CD14-positive monocyte (primary cell): ENCODE measurements around the gene CHRNA9. TPM values are rescaled to one million over a fixed set of nuclear protein-coding genes. Genes with fewer than 3 reads are reported as not detected.

Source experiments
- DNase-seq, 3 donors: peaks; one replicate each; pipeline ENCODE4 v3.0.0-alpha.2; 2011 to 2022
- H2AFZ ChIP-seq: 2 replicates; pipeline ENCODE4 v1.6.0; 2012; ENCODE audit warnings: mild to moderate bottlenecking, low read depth, low read length, inconsistent platforms; ENCODE audit not compliant: insufficient read depth, poor library complexity, severe bottlenecking
- H3K27ac ChIP-seq, 2 donors: 1 replicate in 1 of 2; 2 replicates in 1 of 2; pipeline ENCODE4 v1.5.1; 2012 to 2013; ENCODE audit warnings: low read length in 2 of 2, control low read depth in 1 of 2, inconsistent platforms in 1 of 2, low read depth in 1 of 2, mild to moderate bottlenecking in 1 of 2
- H3K27me3 ChIP-seq, 2 donors: one replicate each; pipeline versions ENCODE4 v1.6.0 to v1.6.1; 2011 to 2013; ENCODE audit warnings: low read length in 2 of 2; ENCODE audit not compliant: control insufficient read depth in 2 of 2, insufficient read depth in 2 of 2
- H3K36me3 ChIP-seq, 2 donors: replicated peaks in 1 of 2; 1 replicate in 1 of 2; 2 replicates in 1 of 2; pipeline versions ENCODE4 v1.5.1 to v1.6.1; 2012 to 2013; ENCODE audit warnings: low read length in 2 of 2, control low read depth in 1 of 2, inconsistent platforms in 1 of 2, mild to moderate bottlenecking in 1 of 2; ENCODE audit not compliant: insufficient read depth in 2 of 2, control insufficient read depth in 1 of 2
- H3K4me1 ChIP-seq, 2 donors: 1 replicate in 1 of 2; 2 replicates in 1 of 2; pipeline versions ENCODE4 v1.5.1 to v1.6.1; 2012 to 2013; ENCODE audit warnings: low read length in 2 of 2, control low read depth in 1 of 2, inconsistent platforms in 1 of 2, mild to moderate bottlenecking in 1 of 2, moderate library complexity in 1 of 2; ENCODE audit not compliant: insufficient read depth in 2 of 2, control insufficient read depth in 1 of 2
- H3K4me2 ChIP-seq: replicated peaks from 2 replicates; pipeline ENCODE3; 2012; ENCODE audit warnings: low read length, moderate library complexity, mild to moderate bottlenecking; ENCODE audit not compliant: poor library complexity, severe bottlenecking; ENCODE audit errors: extremely low read depth
- H3K4me3 ChIP-seq, 3 experiments: fragments of 200-600 bp in 1 of 3; sonication (generic) in 1 of 3; replicated peaks in 1 of 3; 1 replicate in 2 of 3; 2 replicates in 1 of 3; pipeline ENCODE4 v1.5.1; 2011 to 2013; ENCODE audit warnings: low read length in 3 of 3, mild to moderate bottlenecking in 3 of 3, control low read depth in 2 of 3, low read depth in 2 of 3, inconsistent platforms in 1 of 3, moderate library complexity in 1 of 3
- H3K79me2 ChIP-seq: 2 replicates; pipeline ENCODE4 v1.6.0; 2012; ENCODE audit warnings: mild to moderate bottlenecking, control low read depth, inconsistent platforms, low read length, moderate library complexity; ENCODE audit not compliant: insufficient read depth
- H3K9ac ChIP-seq: 2 replicates; pipeline ENCODE4 v1.6.0; 2017; ENCODE audit warnings: low read length, mild to moderate bottlenecking; ENCODE audit not compliant: insufficient read depth, poor library complexity, severe bottlenecking
- H3K9me3 ChIP-seq, 2 donors: replicated peaks in 1 of 2; 1 replicate in 1 of 2; 2 replicates in 1 of 2; pipeline versions ENCODE4 v1.5.1 to v1.6.1; 2012 to 2013; ENCODE audit warnings: low read length in 2 of 2, control low read depth in 1 of 2; ENCODE audit not compliant: control insufficient read depth in 1 of 2, insufficient read depth in 1 of 2
- H4K20me1 ChIP-seq: 2 replicates; pipeline ENCODE4 v1.6.0; 2012; ENCODE audit warnings: mild to moderate bottlenecking, low read length, control low read depth, moderate library complexity; ENCODE audit not compliant: insufficient read depth
- H3K27ac Mint-ChIP-seq, 7 donors: one replicate each; pipeline ENCODE4 v1.8.0; 2020; ENCODE audit warnings: mild to moderate bottlenecking in 7 of 7, mixed read lengths in 7 of 7, moderate library complexity in 6 of 7, inconsistent platforms in 2 of 7
- H3K27me3 Mint-ChIP-seq, 3 donors: one replicate each; pipeline ENCODE4 v1.8.0; 2021 to 2022; ENCODE audit warnings: low read depth in 3 of 3, mild to moderate bottlenecking in 3 of 3, mixed read lengths in 3 of 3, moderate library complexity in 3 of 3, inconsistent platforms in 1 of 3
- H3K36me3 Mint-ChIP-seq, 2 donors: one replicate each; pipeline ENCODE4 v1.8.0; 2020; ENCODE audit warnings: mixed read lengths in 2 of 2, inconsistent platforms in 1 of 2, mild to moderate bottlenecking in 1 of 2
- H3K4me1 Mint-ChIP-seq: one replicate; pipeline ENCODE4 v1.8.0; 2020; ENCODE audit warnings: mild to moderate bottlenecking, mixed read lengths
- H3K4me3 Mint-ChIP-seq, 2 donors: one replicate each; pipeline ENCODE4 v1.8.0; 2020; ENCODE audit warnings: mild to moderate bottlenecking in 2 of 2, mixed read lengths in 2 of 2, moderate library complexity in 1 of 2
- H3K9me3 Mint-ChIP-seq, 7 donors: one replicate each; pipeline ENCODE4 v1.8.0; 2020 to 2022; ENCODE audit warnings: mixed read lengths in 7 of 7, mild to moderate bottlenecking in 6 of 7, moderate library complexity in 6 of 7, inconsistent platforms in 2 of 7
- WGBS: methylation state at CpG from one replicate; pipeline ENCODE4 v1.1.5; 2013; ENCODE audit warnings: missing lambda C conversion rate; ENCODE audit not compliant: insufficient coverage; 5-methylcytosine and 5-hydroxymethylcytosine counted together
- intact Hi-C, 2 donors: fragments of 100-400 bp; cut with micrococcal nuclease; formaldehyde crosslinking; loops; one replicate each; pipeline versions ENCODE4 v1.15.0 to v1.15.1; 2023
- polyA plus RNA-seq, 3 donors: library from polyadenylated mRNA; depleted of rRNA in 1 of 3; unstranded in 2 of 3; stranded (reverse) in 1 of 3; fragments of 300-500 nt in 2 of 3; fragments of >200 nt in 1 of 3; fragmentation: Illumina TruSeq in 2 of 3; gene quantifications; 1 replicate in 2 of 3; 2 replicates in 1 of 3; pipeline ENCODE4 v1.2.3, GENCODE V29; 2012 to 2021
- TF ChIP-seq, protein P1 (sequence below): fragments of 200-600 bp; IDR thresholded peaks from one replicate; pipeline ENCODE4 v1.8.0; 2022; ENCODE audit warnings: antibody characterized with exemption, mild to moderate bottlenecking

The CHRNA9 gene
- polyA plus RNA-seq, 3 donors = not detected

- Histone ChIP-seq H3K4me3 (peak overlapping the region in 1 of 3 experiments; percentile 71), H3K27ac (peak overlapping the region; percentile 68 to 89), H3K9ac (peak overlapping the region; percentile 55), H3K36me3 (no peaks in the 10 kb centered on the region), H3K4me2 (peak overlapping the region; percentile 76), H3K79me2 (no peaks in the 10 kb centered on the region), H2AFZ (peak overlapping the region; percentile 48), H3K9me3 (no peaks in the 10 kb centered on the region), H4K20me1 (no peaks in the 10 kb centered on the region), H3K4me1 (peaks cover 54 to 56% of the 10 kb centered on the region in 2 donors), H3K27me3 (no peaks in the 10 kb centered on the region)
- Mint-ChIP-seq H3K4me1 (peaks cover 58% of the 10 kb centered on the region), H3K36me3 (peaks cover 2% of the 10 kb centered on the region in 2 donors), H3K27ac (peak overlapping the region; percentile 88 to 98 (median 97)), H3K9me3 (peaks cover 0 to 6% (median 0%) of the 10 kb centered on the region in 7 donors), H3K4me3 (peak overlapping the region; percentile 75 to 84), H3K27me3 (peaks cover 5 to 18% (median 8%) of the 10 kb centered on the region in 3 donors)
- WGBS = 73% methylated on average over 1 of the region's 3 CpGs
- TF ChIP-seq, protein P1, sequence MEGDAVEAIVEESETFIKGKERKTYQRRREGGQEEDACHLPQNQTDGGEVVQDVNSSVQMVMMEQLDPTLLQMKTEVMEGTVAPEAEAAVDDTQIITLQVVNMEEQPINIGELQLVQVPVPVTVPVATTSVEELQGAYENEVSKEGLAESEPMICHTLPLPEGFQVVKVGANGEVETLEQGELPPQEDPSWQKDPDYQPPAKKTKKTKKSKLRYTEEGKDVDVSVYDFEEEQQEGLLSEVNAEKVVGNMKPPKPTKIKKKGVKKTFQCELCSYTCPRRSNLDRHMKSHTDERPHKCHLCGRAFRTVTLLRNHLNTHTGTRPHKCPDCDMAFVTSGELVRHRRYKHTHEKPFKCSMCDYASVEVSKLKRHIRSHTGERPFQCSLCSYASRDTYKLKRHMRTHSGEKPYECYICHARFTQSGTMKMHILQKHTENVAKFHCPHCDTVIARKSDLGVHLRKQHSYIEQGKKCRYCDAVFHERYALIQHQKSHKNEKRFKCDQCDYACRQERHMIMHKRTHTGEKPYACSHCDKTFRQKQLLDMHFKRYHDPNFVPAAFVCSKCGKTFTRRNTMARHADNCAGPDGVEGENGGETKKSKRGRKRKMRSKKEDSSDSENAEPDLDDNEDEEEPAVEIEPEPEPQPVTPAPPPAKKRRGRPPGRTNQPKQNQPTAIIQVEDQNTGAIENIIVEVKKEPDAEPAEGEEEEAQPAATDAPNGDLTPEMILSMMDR = no peak
- DNase-seq = no peak
- intact Hi-C loops = loop anchor here (5.0 to 10.0 kb wide), 5 partner anchors 65 to 418 kb away; partner anchors contain the start of gene N4BP2 (in 1 of the 2)
These were observed 28.2 kb upstream of the CHRNA9 start for GRCh38 chr4:40306976-40307375.

- H3K36me3 Mint-ChIP-seq = peaks cover under 1% of the 10 kb centered on the region in 2 donors
- H3K4me3 Mint-ChIP-seq = peak overlapping the region; percentile 75 to 84
- H3K4me2 ChIP-seq = peak overlapping the region; percentile 76
- H3K27ac Mint-ChIP-seq = peak overlapping the region; percentile 88 to 98 (median 97)
- H3K27me3 ChIP-seq = no peaks in the 10 kb centered on the region
- no peaks in the 10 kb centered on the region for H4K20me1 ChIP-seq
- 0% methylated on average over 6 of the region's 15 CpGs for WGBS
- H3K9me3 ChIP-seq = no peaks in the 10 kb centered on the region
- TF ChIP-seq, protein P1 = no peak
- peak overlapping the region; percentile 48 for H2AFZ ChIP-seq
- H3K9ac ChIP-seq = peak overlapping the region; percentile 55
- H3K36me3 ChIP-seq = no peaks in the 10 kb centered on the region
- H3K4me3 ChIP-seq = peak overlapping the region; percentile 17 to 71 (median 64)
- intact Hi-C loops = loop anchor here (5.0 to 10.0 kb wide), 5 partner anchors 66 to 417 kb away; partner anchors contain the start of gene N4BP2 (in 1 of the 2)
- peaks cover 7 to 18% (median 8%) of the 10 kb centered on the region in 3 donors for H3K27me3 Mint-ChIP-seq
- H3K27ac ChIP-seq = peak overlapping the region; percentile 68 to 89
- H3K9me3 Mint-ChIP-seq = peaks cover 0 to 6% (median 0%) of the 10 kb centered on the region in 7 donors
- peaks cover 54 to 59% of the 10 kb centered on the region in 2 donors for H3K4me1 ChIP-seq
- H3K4me1 Mint-ChIP-seq = peaks cover 61% of the 10 kb centered on the region
- no peaks in the 10 kb centered on the region for H3K79me2 ChIP-seq
- peak; percentile 93 to 95 (median 94) for DNase-seq
These were observed 27.3 kb upstream of the CHRNA9 start for GRCh38 chr4:40307627-40308497.
